ENCODE results near the gene STING1. TPM values are rescaled to one million over a fixed set of nuclear protein-coding genes. Genes with fewer than 3 reads are reported as not detected.

STING1 gene
- total and polyA plus RNA-seq, 2 of the 8 experiments (the other 6 are each of a cell fraction or from before 2014, with no cell fraction given): 0.26 to 0.47 TPM

DNA sequence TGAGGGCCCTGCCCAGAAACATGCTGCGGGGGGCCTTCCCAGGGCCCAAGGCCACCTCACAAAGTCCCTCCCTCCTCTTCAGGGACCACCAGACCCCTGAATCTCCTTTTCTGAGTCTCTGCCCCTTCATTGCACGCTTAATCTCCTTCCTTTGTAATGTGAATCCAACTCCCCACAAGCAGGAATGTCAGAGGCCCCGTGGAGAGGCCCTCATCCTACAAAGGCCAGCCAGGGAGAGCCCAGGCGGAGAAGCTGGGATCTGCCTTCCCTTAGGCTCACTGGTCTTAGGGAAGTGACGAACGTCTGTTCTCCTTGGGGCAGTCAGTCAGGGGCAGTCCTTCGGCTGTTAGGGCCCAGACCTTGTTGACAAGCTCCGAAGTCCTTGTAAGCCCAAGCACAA, 9.5 kb downstream of the STING1 start (continued):
- no peak for TF ChIP-seq RFX5 (IDR thresholded peaks at IDR 0.05; ENCODE audit: borderline replicate concordance, low read depth, low read length)
- 0 out of 2 replicates have a peak, but pooled peaks have one; percentile 18 for TF ChIP-seq TBP (IDR thresholded peaks at IDR 0.05; ENCODE audit: low read depth, low read length)
- no peak for TF ChIP-seq SIX5 (IDR thresholded peaks at IDR 0.05; ENCODE audit: low read depth, low read length)
- 0 out of 2 replicates have a peak, but pooled peaks have one; percentile 56 for TF ChIP-seq SP1 (IDR thresholded peaks at IDR 0.05; ENCODE audit: low read depth, low read length)
- TF ChIP-seq NRF1 (IDR thresholded peaks at IDR 0.05; ENCODE audit: low read depth, low read length): no peak
- TF ChIP-seq JUND (IDR thresholded peaks at IDR 0.05; ENCODE audit: low read length): no peak
- peak; percentile 59 for TF ChIP-seq NANOG (IDR thresholded peaks at IDR 0.05; ENCODE audit: insufficient read depth, low read depth, low read length, poor library complexity, severe bottlenecking)
- TF ChIP-seq PHF8 (conservative IDR thresholded peaks at IDR 0.05; ENCODE audit: low read depth, low read length): no peak
- TF ChIP-seq KDM5A (IDR thresholded peaks at IDR 0.05; ENCODE audit: low read length): no peak
